NB4 (cell line): ENCODE results near the gene CASZ1.

Experiments used
- CTCF ChIP-seq: IDR thresholded peaks from one replicate; pipeline ENCODE4 v1.5.1; 2012; ENCODE audit warnings: low read depth, low read length
- MAX ChIP-seq: IDR thresholded peaks from 2 replicates; pipeline ENCODE4 v1.6.1; 2011; ENCODE audit warnings: low read depth, low read length
- POLR2A ChIP-seq: IDR thresholded peaks from 2 replicates; pipeline ENCODE4 v1.6.1; 2011; ENCODE audit warnings: mild to moderate bottlenecking; ENCODE audit not compliant: insufficient read length; ENCODE audit errors: extremely low read depth

- TF ChIP-seq POLR2A (no peak), CTCF (no peak), MAX (no peak)
These were observed 61.4 kb downstream of the CASZ1 start for GRCh38 chr1:10734962-10735544.
